Hepatocyte (in vitro differentiated cells): ENCODE measurements around the gene HECTD4. TPM values are rescaled to one million over a fixed set of nuclear protein-coding genes. Genes with fewer than 3 reads are reported as not detected.
"Not testable (repeated sequence)": the region's sequence is repeated elsewhere in the genome, so short reads cannot be mapped to it uniquely, and the experiment has no call there.

Experiments used
- DNase-seq: peaks from one replicate; pipeline ENCODE4 v3.0.0-alpha.2; 2016; ENCODE audit warnings: low spot score
- H2AFZ ChIP-seq: fragments of 200-600 bp; sonication (generic); 2 replicates; pipeline ENCODE4 v1.6.0; 2016; ENCODE audit warnings: antibody characterized with exemption, mild to moderate bottlenecking
- H3K27ac ChIP-seq: fragments of 200-600 bp; sonication (generic); 2 replicates; pipeline ENCODE4 v1.5.1; 2016; ENCODE audit warnings: mild to moderate bottlenecking
- H3K27me3 ChIP-seq: fragments of 200-600 bp; sonication (generic); 2 replicates; pipeline ENCODE4 v1.6.1; 2016
- H3K36me3 ChIP-seq: fragments of 200-600 bp; sonication (generic); replicated peaks from 2 replicates; pipeline ENCODE4 v1.5.1; 2016; ENCODE audit warnings: low read depth; ENCODE audit not compliant: insufficient read depth
- H3K4me1 ChIP-seq: fragments of 200-600 bp; sonication (generic); 2 replicates; pipeline ENCODE4 v1.5.1; 2016; ENCODE audit warnings: mild to moderate bottlenecking, moderate library complexity; ENCODE audit not compliant: insufficient read depth
- H3K4me2 ChIP-seq: fragments of 200-600 bp; sonication (generic); 2 replicates; pipeline ENCODE4 v1.6.0; 2016
- H3K4me3 ChIP-seq: fragments of 200-600 bp; sonication (generic); 2 replicates; pipeline ENCODE4 v1.5.1; 2016; ENCODE audit warnings: mild to moderate bottlenecking
- H3K79me2 ChIP-seq: fragments of 200-600 bp; sonication (generic); 2 replicates; pipeline ENCODE4 v1.6.0; 2017; ENCODE audit warnings: mild to moderate bottlenecking
- H3K9me2 ChIP-seq: fragments of 200-600 bp; sonication (generic); replicated peaks from 2 replicates; pipeline ENCODE4 v1.6.0; 2017; ENCODE audit warnings: mild to moderate bottlenecking; ENCODE audit not compliant: insufficient read depth
- H3K9me3 ChIP-seq: fragments of 200-600 bp; sonication (generic); 2 replicates; pipeline ENCODE4 v1.5.1; 2016; ENCODE audit warnings: low read depth, mild to moderate bottlenecking
- H4K20me1 ChIP-seq: fragments of 200-600 bp; sonication (generic); 2 replicates; pipeline ENCODE4 v1.6.0; 2016; ENCODE audit warnings: mild to moderate bottlenecking; ENCODE audit not compliant: insufficient read depth, poor library complexity, severe bottlenecking
- CTCF ChIP-seq: fragments of 200-600 bp; sonication (generic); IDR thresholded peaks from 2 replicates; pipeline ENCODE4 v1.5.1; 2016; ENCODE audit warnings: antibody characterized with exemption, mild to moderate bottlenecking; ENCODE audit not compliant: poor library complexity
- EZH2 ChIP-seq: fragments of 200-600 bp; sonication (generic); IDR thresholded peaks from 2 replicates; pipeline ENCODE4 v1.6.1; 2016; ENCODE audit warnings: antibody characterized with exemption, mild to moderate bottlenecking, borderline replicate concordance
- EZH2phosphoT487 ChIP-seq: fragments of 200-600 bp; sonication (generic); IDR thresholded peaks from one replicate; pipeline ENCODE4 v1.6.1; 2018; ENCODE audit warnings: antibody characterized with exemption, mild to moderate bottlenecking, low read depth, moderate library complexity; ENCODE audit not compliant: unreplicated experiment, severe bottlenecking
- WGBS: methylation state at CpG from one replicate; pipeline ENCODE4 v1.1.6; 2016; ENCODE audit warnings: low lambda C conversion rate; ENCODE audit errors: missing lambda C conversion rate; 5-methylcytosine and 5-hydroxymethylcytosine counted together
- polyA plus RNA-seq: library from polyadenylated mRNA; unstranded; fragments of >200 nt; fragmentation: Nextera tagmentation; extraction: Ambion mirVana; gene quantifications from 2 replicates; pipeline ENCODE4 v1.2.1, GENCODE V29; 2016
- total RNA-seq: library from RNA; depleted of rRNA; stranded (reverse); fragments of >200 nt; gene quantifications from 2 replicates; pipeline ENCODE4 v1.2.3, GENCODE V29; 2014

Gene HECTD4
- total and polyA plus RNA-seq, 2 experiments from 2014 or later, result 22.7 to 27.1 TPM

GRCh38 chr12:112401054-112401453 is 18.8 kb upstream of the HECTD4 start:
- WGBS, result 83% methylated on average over 5 of the region's 5 CpGs

DNA sequence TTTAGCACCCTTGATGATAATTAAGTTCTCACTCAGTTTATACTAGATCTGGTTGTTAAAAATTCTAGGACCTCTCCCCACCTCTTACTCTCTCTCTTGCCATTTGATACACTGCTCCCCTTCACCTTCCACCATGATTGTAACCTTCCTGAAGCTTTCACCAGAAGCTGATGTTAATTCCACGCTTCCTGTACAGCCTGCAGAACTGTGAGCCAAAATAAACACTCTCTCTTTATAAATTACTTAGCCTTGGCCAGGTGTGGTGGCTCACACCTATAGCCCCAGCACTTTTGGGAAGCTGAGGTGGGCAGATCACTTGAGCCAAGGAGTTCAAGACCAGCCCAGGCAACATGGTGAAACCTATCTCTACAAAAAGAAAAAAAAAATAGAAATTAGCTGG is 11.1 kb upstream of the HECTD4 start:
- H3K9me3 ChIP-seq, result no peaks in the 10 kb centered on the region
- no peak for DNase-seq
- no peaks in the 10 kb centered on the region for H3K4me1 ChIP-seq
- no peaks in the 10 kb centered on the region for H3K36me3 ChIP-seq
- no peak overlapping the region for H3K4me3 ChIP-seq
- H4K20me1 ChIP-seq, result no peaks in the 10 kb centered on the region
- H2AFZ ChIP-seq, result no peak overlapping the region
- no peak overlapping the region for H3K4me2 ChIP-seq
- TF ChIP-seq CTCF (no peak), EZH2phosphoT487 (no peak), EZH2 (no peak)
- 82% methylated on average over 1 of the region's 1 CpG for WGBS
- H3K9me2 ChIP-seq, result no peaks in the 10 kb centered on the region
- no peak overlapping the region for H3K27ac ChIP-seq
- no peaks in the 10 kb centered on the region for H3K27me3 ChIP-seq
- no peaks in the 10 kb centered on the region for H3K79me2 ChIP-seq

More at GRCh38 chr12:112401054-112401453, 18.8 kb upstream of the HECTD4 start:
- H3K4me3 ChIP-seq, result no peak overlapping the region
- no peaks in the 10 kb centered on the region for H3K27me3 ChIP-seq
- no peak overlapping the region for H2AFZ ChIP-seq
- H3K9me3 ChIP-seq, result no peaks in the 10 kb centered on the region
- no peak overlapping the region for H3K4me2 ChIP-seq
- H3K4me1 ChIP-seq, result no peaks in the 10 kb centered on the region
- H3K27ac ChIP-seq, result no peak overlapping the region
- no peaks in the 10 kb centered on the region for H3K36me3 ChIP-seq
- no peak for DNase-seq
- peaks cover under 1% of the 10 kb centered on the region for H3K79me2 ChIP-seq
- no peaks in the 10 kb centered on the region for H3K9me2 ChIP-seq
- no peak for TF ChIP-seq CTCF
- no peak for TF ChIP-seq EZH2phosphoT487
- no peak for TF ChIP-seq EZH2
- no peaks in the 10 kb centered on the region for H4K20me1 ChIP-seq

GRCh38 chr12:112389922-112390654 is 7.9 kb upstream of the HECTD4 start:
- DNase-seq, H3K9me3 ChIP-seq, H3K4me2 ChIP-seq, H3K79me2 ChIP-seq, H4K20me1 ChIP-seq, H3K4me3 ChIP-seq, H3K9me2 ChIP-seq, H3K4me1 ChIP-seq, H3K36me3 ChIP-seq, H3K27me3 ChIP-seq, H2AFZ ChIP-seq, H3K27ac ChIP-seq: not testable (repeated sequence)
- WGBS, result 85% methylated on average over 3 of the region's 4 CpGs

GRCh38 chr12:112389228-112389627 is 7.0 kb upstream of the HECTD4 start:
- TF ChIP-seq EZH2phosphoT487, result no peak
- no peak for TF ChIP-seq EZH2
- TF ChIP-seq CTCF, result no peak
- H2AFZ ChIP-seq, result no peak overlapping the region
- H3K36me3 ChIP-seq, result no peaks in the 10 kb centered on the region
- H3K4me1 ChIP-seq, result peaks cover 5% of the 10 kb centered on the region
- DNase-seq, result no peak
- H3K9me2 ChIP-seq, result no peaks in the 10 kb centered on the region
- H3K4me2 ChIP-seq, result no peak overlapping the region
- no peaks in the 10 kb centered on the region for H3K9me3 ChIP-seq
- no peaks in the 10 kb centered on the region for H3K27me3 ChIP-seq
- no peaks in the 10 kb centered on the region for H4K20me1 ChIP-seq
- H3K79me2 ChIP-seq, result no peaks in the 10 kb centered on the region
- 96% methylated on average over 4 of the region's 4 CpGs for WGBS
- H3K27ac ChIP-seq, result no peak overlapping the region
- no peak overlapping the region for H3K4me3 ChIP-seq
